OCI-LY7 (cell line): ENCODE data around the gene TNS2. TPM values are rescaled to one million over a fixed set of nuclear protein-coding genes. Genes with fewer than 3 reads are reported as not detected.
"Not testable (repeated sequence)": the region's sequence is repeated elsewhere in the genome, so short reads cannot be mapped to it uniquely, and the experiment has no call there.

Experiments used
- BruUV-seq: library from RNA; stranded (reverse); fragments of 400-500 nt; replicated peaks from 2 replicates; lab custom pipeline; 2021; lab: Mats Ljungman, UMichigan
- CTCF ChIA-PET: fragments of 300-600 bp; sonication (Branson Sonifier 250); formaldehyde crosslinking; loops from one replicate; lab custom pipeline; 2022; ENCODE audit warnings: antibody characterized with exemption; ENCODE audit not compliant: unreplicated experiment; lab: Charles Lee
- POLR2A ChIA-PET: fragments of 300-600 bp; sonication (Branson Sonifier 250); formaldehyde crosslinking; loops from one replicate; lab custom pipeline; 2022; ENCODE audit warnings: antibody characterized with exemption; lab: Charles Lee
- DNase-seq: peaks from one replicate; pipeline ENCODE4 v3.0.0-alpha.2; 2015; ENCODE audit warnings: low spot score
- H2AFZ ChIP-seq: fragments of 200-600 bp; sonication (generic), shearing (Covaris generic); 2 replicates; pipeline ENCODE4 v1.6.1; 2014; ENCODE audit warnings: mild to moderate bottlenecking, antibody characterized with exemption, low read length, moderate library complexity
- H3K27ac ChIP-seq: fragments of 200-600 bp; sonication (generic); 2 replicates; pipeline ENCODE4 v1.5.1; 2014; ENCODE audit warnings: mixed run types, low read depth, mild to moderate bottlenecking, moderate library complexity, low read length, inconsistent platforms; ENCODE audit not compliant: poor library complexity, severe bottlenecking
- H3K36me3 ChIP-seq: fragments of 200-600 bp; sonication (generic); 2 replicates; pipeline ENCODE4 v1.6.1; 2014; ENCODE audit warnings: mild to moderate bottlenecking, antibody characterized with exemption, low read length, moderate library complexity, mixed read lengths; ENCODE audit not compliant: insufficient read depth
- H3K4me1 ChIP-seq: fragments of 200-600 bp; sonication (generic); 2 replicates; pipeline ENCODE4 v1.5.1; 2014; ENCODE audit warnings: mild to moderate bottlenecking, low read length; ENCODE audit not compliant: insufficient read depth, poor library complexity, severe bottlenecking
- H3K4me2 ChIP-seq: fragments of 200-600 bp; sonication (generic); 2 replicates; pipeline ENCODE4 v1.6.1; 2014; ENCODE audit warnings: mild to moderate bottlenecking, low read length
- H3K4me3 ChIP-seq: fragments of 200-600 bp; sonication (generic); 2 replicates; pipeline ENCODE4 v1.5.1; 2014; ENCODE audit warnings: mild to moderate bottlenecking, low read depth, low read length; ENCODE audit not compliant: poor library complexity, severe bottlenecking
- H3K79me2 ChIP-seq: fragments of 200-600 bp; sonication (generic); 2 replicates; pipeline ENCODE4 v1.6.1; 2016; ENCODE audit warnings: low read depth, mild to moderate bottlenecking, low read length, moderate library complexity, mixed read lengths; ENCODE audit not compliant: insufficient read depth
- H3K9me2 ChIP-seq: fragments of 200-600 bp; sonication (generic); 2 replicates; pipeline ENCODE4 v1.6.1; 2016; ENCODE audit warnings: mild to moderate bottlenecking, low read length, mixed read lengths; ENCODE audit not compliant: insufficient read depth
- H3K9me3 ChIP-seq: fragments of 200-600 bp; sonication (generic); 2 replicates; pipeline ENCODE4 v1.6.1; 2014; ENCODE audit warnings: mild to moderate bottlenecking, mixed run types, low read length, mixed read lengths
- H4K20me1 ChIP-seq: fragments of 200-600 bp; sonication (generic); 2 replicates; pipeline ENCODE4 v1.6.1; 2014; ENCODE audit warnings: mild to moderate bottlenecking, antibody characterized with exemption, low read length, moderate library complexity, mixed read lengths; ENCODE audit not compliant: insufficient read depth
- CTCF ChIP-seq: fragments of 200-600 bp; sonication (generic); conservative IDR thresholded peaks from 2 replicates; pipeline ENCODE4 v1.5.1; 2014; ENCODE audit warnings: mild to moderate bottlenecking, antibody characterized with exemption, low read length, moderate library complexity, mixed read lengths
- EZH2phosphoT487 ChIP-seq: fragments of 200-600 bp; sonication (generic); IDR thresholded peaks from 2 replicates; pipeline ENCODE4 v1.6.1; 2018; ENCODE audit warnings: low read depth, borderline replicate concordance, mild to moderate bottlenecking, mixed run types, antibody characterized with exemption, low read length, moderate library complexity, mixed read lengths
- intact Hi-C: fragments of 100-400 bp; cut with micrococcal nuclease; formaldehyde crosslinking; loops from one replicate; pipeline ENCODE4 v1.10.0; 2022; ENCODE audit not compliant: unreplicated experiment
- total RNA-seq, 2 experiments: library from RNA; depleted of rRNA in 1 of 2; stranded (reverse); fragments of >200 nt in 1 of 2; shearing (Covaris generic) in 1 of 2; gene quantifications; 2 replicates each; pipeline ENCODE4 v1.2.3, GENCODE V29; 2014 to 2022

Gene TNS2
- total RNA-seq, 2 experiments from 2014 or later: 0.25 to 1.6 TPM

GRCh38 chr12:53107122-53107521 lies 57.3 kb downstream of the TNS2 start:
- Histone ChIP-seq H3K4me1 (peaks cover 26% of the 10 kb centered on the region), H3K36me3 (no peaks in the 10 kb centered on the region), H3K27ac (no peak overlapping the region), H3K9me3 (no peaks in the 10 kb centered on the region), H3K79me2 (no peaks in the 10 kb centered on the region), H3K9me2 (no peaks in the 10 kb centered on the region), H3K4me2 (no peak overlapping the region), H3K4me3 (no peak overlapping the region), H4K20me1 (no peaks in the 10 kb centered on the region), H2AFZ (no peak overlapping the region)
- DNase-seq: no peak
- ChIA-PET CTCF (no interaction called here), POLR2A (interaction anchor here (0.6 to 0.7 kb wide), 2 partner anchors 21 to 195 kb away, joined by 3 read pairs; no protein-coding TSS in a partner anchor)
- BruUV-seq: no TSS peak
- intact Hi-C loops: no loop called here
- TF ChIP-seq CTCF (no peak), EZH2phosphoT487 (no peak)

GRCh38 chr12:53112431-53112830 lies 62.6 kb downstream of the TNS2 start:
- H3K9me3 ChIP-seq, H3K4me3 ChIP-seq, DNase-seq, H3K27ac ChIP-seq, BruUV-seq, H3K4me2 ChIP-seq, H3K79me2 ChIP-seq, H3K4me1 ChIP-seq, H3K36me3 ChIP-seq, H3K9me2 ChIP-seq, CTCF ChIA-PET, H2AFZ ChIP-seq, intact Hi-C loops, H4K20me1 ChIP-seq: not testable (repeated sequence)
- POLR2A ChIA-PET: interaction anchor here (0.7 kb wide), 1 partner anchor 43 kb away, joined by 9 read pairs; no protein-coding TSS in a partner anchor

GRCh38 chr12:53113136-53113705 lies 63.4 kb downstream of the TNS2 start:
- Histone ChIP-seq H3K4me1 (no peaks in the 10 kb centered on the region), H3K4me3 (no peak overlapping the region), H3K4me2 (no peak overlapping the region), H3K9me3 (no peaks in the 10 kb centered on the region), H4K20me1 (no peaks in the 10 kb centered on the region), H3K36me3 (no peaks in the 10 kb centered on the region), H3K9me2 (no peaks in the 10 kb centered on the region), H3K27ac (no peak overlapping the region), H3K79me2 (no peaks in the 10 kb centered on the region), H2AFZ (no peak overlapping the region)
- POLR2A ChIA-PET: no interaction called here
- CTCF ChIA-PET: no interaction called here
- TF ChIP-seq EZH2phosphoT487 (no peak), CTCF (no peak)
- intact Hi-C loops: no loop called here
- no TSS peak for BruUV-seq
- no peak for DNase-seq
